Measurements from ENCODE around the gene RRP8. TPM values are rescaled to one million over a fixed set of nuclear protein-coding genes. Genes with fewer than 3 reads are reported as not detected.

Gene RRP8
- total and polyA plus RNA-seq, 10 of the 15 experiments (the other 5 are each of a cell fraction or from before 2014, with no cell fraction given), result 4.7 to 51.2 (median 23.9) TPM

DNA sequence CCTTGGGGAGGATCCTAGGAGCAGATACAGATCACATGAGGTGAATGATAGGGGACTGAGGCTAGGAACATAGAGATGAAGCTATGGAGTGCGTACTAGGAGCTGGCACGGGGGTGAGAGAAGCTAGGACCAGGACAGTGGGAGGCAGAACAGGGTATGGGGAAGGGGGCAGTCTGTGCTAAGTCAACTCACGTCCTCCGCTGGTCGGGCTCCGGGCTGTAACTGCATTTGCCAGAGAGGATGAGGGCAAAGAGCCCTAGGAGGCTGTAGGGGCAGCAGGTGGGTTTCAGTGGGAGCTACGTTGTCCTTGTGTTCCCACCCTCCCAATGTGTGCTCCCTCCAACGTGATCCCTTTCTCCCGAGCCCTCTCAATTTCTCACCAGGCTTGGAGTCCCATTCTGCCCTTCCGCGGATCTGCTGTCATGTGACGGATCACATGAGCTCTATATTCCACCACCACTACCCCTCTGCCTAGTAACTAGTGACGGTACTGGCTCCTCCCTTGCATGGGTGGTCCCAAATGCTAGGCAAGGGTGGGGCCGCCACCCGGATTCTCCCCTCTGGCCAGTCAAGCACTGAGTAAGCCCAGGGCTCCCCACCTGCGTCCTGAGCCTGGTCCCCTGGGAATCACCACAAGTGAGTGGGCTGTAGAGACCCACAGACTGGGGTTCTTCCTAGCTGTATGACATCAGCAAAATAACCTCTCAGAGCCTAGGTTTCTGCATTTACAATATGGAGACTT is 15.8 kb upstream of the RRP8 start, which contains the start of gene TPP1 (continued):
- TF ChIP-seq, protein P1, sequence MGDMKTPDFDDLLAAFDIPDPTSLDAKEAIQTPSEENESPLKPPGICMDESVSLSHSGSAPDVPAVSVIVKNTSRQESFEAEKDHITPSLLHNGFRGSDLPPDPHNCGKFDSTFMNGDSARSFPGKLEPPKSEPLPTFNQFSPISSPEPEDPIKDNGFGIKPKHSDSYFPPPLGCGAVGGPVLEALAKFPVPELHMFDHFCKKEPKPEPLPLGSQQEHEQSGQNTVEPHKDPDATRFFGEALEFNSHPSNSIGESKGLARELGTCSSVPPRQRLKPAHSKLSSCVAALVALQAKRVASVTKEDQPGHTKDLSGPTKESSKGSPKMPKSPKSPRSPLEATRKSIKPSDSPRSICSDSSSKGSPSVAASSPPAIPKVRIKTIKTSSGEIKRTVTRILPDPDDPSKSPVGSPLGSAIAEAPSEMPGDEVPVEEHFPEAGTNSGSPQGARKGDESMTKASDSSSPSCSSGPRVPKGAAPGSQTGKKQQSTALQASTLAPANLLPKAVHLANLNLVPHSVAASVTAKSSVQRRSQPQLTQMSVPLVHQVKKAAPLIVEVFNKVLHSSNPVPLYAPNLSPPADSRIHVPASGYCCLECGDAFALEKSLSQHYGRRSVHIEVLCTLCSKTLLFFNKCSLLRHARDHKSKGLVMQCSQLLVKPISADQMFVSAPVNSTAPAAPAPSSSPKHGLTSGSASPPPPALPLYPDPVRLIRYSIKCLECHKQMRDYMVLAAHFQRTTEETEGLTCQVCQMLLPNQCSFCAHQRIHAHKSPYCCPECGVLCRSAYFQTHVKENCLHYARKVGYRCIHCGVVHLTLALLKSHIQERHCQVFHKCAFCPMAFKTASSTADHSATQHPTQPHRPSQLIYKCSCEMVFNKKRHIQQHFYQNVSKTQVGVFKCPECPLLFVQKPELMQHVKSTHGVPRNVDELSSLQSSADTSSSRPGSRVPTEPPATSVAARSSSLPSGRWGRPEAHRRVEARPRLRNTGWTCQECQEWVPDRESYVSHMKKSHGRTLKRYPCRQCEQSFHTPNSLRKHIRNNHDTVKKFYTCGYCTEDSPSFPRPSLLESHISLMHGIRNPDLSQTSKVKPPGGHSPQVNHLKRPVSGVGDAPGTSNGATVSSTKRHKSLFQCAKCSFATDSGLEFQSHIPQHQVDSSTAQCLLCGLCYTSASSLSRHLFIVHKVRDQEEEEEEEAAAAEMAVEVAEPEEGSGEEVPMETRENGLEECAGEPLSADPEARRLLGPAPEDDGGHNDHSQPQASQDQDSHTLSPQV (IDR thresholded peaks at IDR 0.05), result no peak
- no peak for TF ChIP-seq SMARCA5 (IDR thresholded peaks at IDR 0.05)
- TF ChIP-seq, protein P2, sequence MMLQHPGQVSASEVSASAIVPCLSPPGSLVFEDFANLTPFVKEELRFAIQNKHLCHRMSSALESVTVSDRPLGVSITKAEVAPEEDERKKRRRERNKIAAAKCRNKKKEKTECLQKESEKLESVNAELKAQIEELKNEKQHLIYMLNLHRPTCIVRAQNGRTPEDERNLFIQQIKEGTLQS (IDR thresholded peaks at IDR 0.05; ENCODE audit: borderline replicate concordance, extremely low read depth, low read depth, low read length), result peak; percentile 96
- TF ChIP-seq SP1 (IDR thresholded peaks at IDR 0.05; ENCODE audit: low read depth, low read length), result peak; percentile 77
- 0 out of 2 replicates have a peak, but pooled peaks have one; percentile 25 for TF ChIP-seq JUND (IDR thresholded peaks at IDR 0.05; ENCODE audit: low read depth, low read length)
- peak; percentile 42 to 47; a peak in 2 of 4 replicates for TF ChIP-seq IKZF2 (IDR thresholded peaks at IDR 0.05)
- TF ChIP-seq SIN3A (IDR thresholded peaks at IDR 0.05; ENCODE audit: low read depth, low read length), result peak; percentile 95
- peak; percentile 68 for TF ChIP-seq IKZF1 (conservative IDR thresholded peaks at IDR 0.05)
- TF ChIP-seq NRF1 (conservative IDR thresholded peaks at IDR 0.05; ENCODE audit: low read depth, low read length), result no peak
- no peak for TF ChIP-seq SPI1 (IDR thresholded peaks at IDR 0.05; ENCODE audit: borderline replicate concordance, insufficient read depth, low read depth, low read length)
- TF ChIP-seq IRF4 (IDR thresholded peaks at IDR 0.05; ENCODE audit: low read depth, low read length), result 0 out of 2 replicates have a peak, but pooled peaks have one; percentile 18
- peak; percentile 12 to 43; a peak in 2 of 4 replicates for TF ChIP-seq EP300 (IDR thresholded peaks at IDR 0.05; ENCODE audit: borderline replicate concordance in 1 of 2, control insufficient read depth in 1 of 2, low read depth in 2 of 2, low read length in 2 of 2)
- no peak for TF ChIP-seq ZSCAN29 (IDR thresholded peaks at IDR 0.05)
- TF ChIP-seq, protein P3, sequence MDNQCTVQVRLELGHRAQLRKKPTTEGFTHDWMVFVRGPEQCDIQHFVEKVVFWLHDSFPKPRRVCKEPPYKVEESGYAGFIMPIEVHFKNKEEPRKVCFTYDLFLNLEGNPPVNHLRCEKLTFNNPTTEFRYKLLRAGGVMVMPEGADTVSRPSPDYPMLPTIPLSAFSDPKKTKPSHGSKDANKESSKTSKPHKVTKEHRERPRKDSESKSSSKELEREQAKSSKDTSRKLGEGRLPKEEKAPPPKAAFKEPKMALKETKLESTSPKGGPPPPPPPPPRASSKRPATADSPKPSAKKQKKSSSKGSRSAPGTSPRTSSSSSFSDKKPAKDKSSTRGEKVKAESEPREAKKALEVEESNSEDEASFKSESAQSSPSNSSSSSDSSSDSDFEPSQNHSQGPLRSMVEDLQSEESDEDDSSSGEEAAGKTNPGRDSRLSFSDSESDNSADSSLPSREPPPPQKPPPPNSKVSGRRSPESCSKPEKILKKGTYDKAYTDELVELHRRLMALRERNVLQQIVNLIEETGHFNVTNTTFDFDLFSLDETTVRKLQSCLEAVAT (IDR thresholded peaks at IDR 0.05), result no peak
- no peak for TF ChIP-seq CBX3 (IDR thresholded peaks at IDR 0.05; ENCODE audit: borderline replicate concordance, low read depth)
- TF ChIP-seq FOS (IDR thresholded peaks at IDR 0.05; ENCODE audit: borderline replicate concordance, extremely low read depth, insufficient read length), result peak; percentile 88
- 0 out of 2 replicates have a peak, but pooled peaks have one; percentile 59 for TF ChIP-seq CHD1 (IDR thresholded peaks at IDR 0.05; ENCODE audit: low read depth, low read length)
- no peak for TF ChIP-seq NFYA (IDR thresholded peaks at IDR 0.05; ENCODE audit: borderline replicate concordance, low read depth, low read length)
- no peak for TF ChIP-seq GABPA (IDR thresholded peaks at IDR 0.05; ENCODE audit: low read depth)
- no peak for TF ChIP-seq HSF1 (IDR thresholded peaks at IDR 0.05; ENCODE audit: low read depth, low read length)
- TF ChIP-seq MEF2A (IDR thresholded peaks at IDR 0.05; ENCODE audit: insufficient read depth, low read depth, low read length), result 0 out of 2 replicates have a peak, but pooled peaks have one; percentile 7
- TF ChIP-seq NFYB (IDR thresholded peaks at IDR 0.05; ENCODE audit: insufficient read depth, low read depth, low read length), result no peak

All from GM12878 (cell line).